ENCODE results near the gene RAB11FIP3.

RAB11FIP3 gene

DNA sequence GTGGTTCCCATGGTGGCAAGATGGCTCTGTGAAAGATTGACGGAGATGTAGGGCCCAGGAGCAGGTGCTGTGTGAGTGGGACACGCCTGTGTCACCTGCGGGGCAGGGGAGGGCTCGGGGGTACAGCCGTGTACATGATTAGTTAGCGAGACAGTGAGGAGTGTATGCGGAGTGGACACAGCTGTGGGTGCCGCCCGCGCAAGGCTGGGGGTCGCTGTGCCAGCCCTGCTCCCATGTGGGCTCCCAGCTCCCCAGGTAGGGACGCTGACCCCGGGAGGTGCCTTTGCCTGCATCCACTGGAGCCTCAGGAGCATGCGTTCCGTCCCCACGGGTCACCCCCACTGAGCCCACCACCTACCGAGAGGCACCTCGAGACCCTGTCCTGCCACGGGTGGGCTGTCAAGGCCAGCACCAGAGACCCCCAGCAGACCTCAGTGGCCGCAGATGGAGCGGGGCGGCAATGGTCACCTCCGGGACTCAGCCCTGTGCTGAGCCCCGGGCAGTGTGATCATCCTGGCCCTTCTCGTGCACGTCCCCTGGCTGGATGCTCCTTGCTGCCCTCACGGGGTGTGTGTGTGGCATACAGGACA is 109.5 kb downstream of the RAB11FIP3 start:
- H3K4me3 ChIP-seq (ENCODE audit: low read length): no peak overlapping the region
- DNase-seq (ENCODE audit: low read depth): no peak
- TF ChIP-seq, protein P1, sequence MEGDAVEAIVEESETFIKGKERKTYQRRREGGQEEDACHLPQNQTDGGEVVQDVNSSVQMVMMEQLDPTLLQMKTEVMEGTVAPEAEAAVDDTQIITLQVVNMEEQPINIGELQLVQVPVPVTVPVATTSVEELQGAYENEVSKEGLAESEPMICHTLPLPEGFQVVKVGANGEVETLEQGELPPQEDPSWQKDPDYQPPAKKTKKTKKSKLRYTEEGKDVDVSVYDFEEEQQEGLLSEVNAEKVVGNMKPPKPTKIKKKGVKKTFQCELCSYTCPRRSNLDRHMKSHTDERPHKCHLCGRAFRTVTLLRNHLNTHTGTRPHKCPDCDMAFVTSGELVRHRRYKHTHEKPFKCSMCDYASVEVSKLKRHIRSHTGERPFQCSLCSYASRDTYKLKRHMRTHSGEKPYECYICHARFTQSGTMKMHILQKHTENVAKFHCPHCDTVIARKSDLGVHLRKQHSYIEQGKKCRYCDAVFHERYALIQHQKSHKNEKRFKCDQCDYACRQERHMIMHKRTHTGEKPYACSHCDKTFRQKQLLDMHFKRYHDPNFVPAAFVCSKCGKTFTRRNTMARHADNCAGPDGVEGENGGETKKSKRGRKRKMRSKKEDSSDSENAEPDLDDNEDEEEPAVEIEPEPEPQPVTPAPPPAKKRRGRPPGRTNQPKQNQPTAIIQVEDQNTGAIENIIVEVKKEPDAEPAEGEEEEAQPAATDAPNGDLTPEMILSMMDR (conservative IDR thresholded peaks at IDR 0.05; ENCODE audit: low read depth, low read length): no peak

DNA sequence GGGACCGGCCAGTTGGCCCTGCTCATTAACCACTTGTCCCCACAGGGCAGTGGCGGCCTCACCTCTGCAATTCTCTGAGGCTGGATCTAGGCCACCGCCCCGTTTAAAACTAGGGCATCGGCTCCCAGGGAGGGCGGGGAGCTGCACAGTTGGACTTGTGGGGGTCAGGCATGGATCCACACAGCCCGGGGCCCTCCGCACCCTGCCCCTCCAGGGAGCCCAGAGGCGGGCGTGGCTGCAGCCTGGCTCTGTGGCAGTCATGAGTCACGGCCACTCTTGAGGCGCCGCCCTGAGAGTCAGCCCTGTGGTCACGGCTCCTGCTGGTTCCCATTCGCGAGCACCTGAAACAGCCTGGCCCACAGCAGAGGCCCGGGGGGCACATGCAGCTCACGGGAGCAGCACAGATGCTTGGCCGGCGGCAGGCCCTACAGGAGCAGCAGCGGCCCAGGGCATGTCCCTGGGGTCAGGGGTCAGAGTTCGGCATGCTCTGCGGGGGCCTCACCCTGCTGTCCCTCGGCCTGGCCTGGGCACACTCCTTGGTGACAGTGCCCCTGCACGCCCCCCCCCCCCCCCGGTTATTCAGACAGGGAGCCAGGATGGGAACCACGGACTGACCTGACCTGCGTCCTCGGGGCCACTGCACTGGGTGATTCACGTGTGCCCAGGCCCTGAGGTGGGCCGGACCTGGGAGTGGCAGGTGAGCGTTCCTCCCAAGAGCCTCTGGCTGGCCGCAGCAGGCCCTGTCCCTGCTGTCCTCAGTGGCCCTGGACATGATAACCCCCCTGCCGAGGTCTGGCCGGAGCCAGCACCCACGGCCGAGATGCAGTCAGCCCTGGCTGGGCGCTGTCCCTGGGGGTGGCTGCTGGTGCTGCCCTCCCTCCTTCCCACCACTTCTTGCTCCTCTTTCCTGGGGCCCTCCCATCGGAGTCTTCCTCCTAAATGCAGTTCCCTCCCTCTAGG is 110.3 kb downstream of the RAB11FIP3 start:
- TF ChIP-seq, protein P1 (conservative IDR thresholded peaks at IDR 0.05; ENCODE audit: low read depth, low read length): no peak
- H3K4me3 ChIP-seq (ENCODE audit: low read length): no peak overlapping the region
- DNase-seq (ENCODE audit: low read depth): no peak

- no peak overlapping the region for H3K4me3 ChIP-seq (ENCODE audit: low read length)
- DNase-seq (ENCODE audit: low read depth): no peak
- TF ChIP-seq, protein P1 (conservative IDR thresholded peaks at IDR 0.05; ENCODE audit: low read depth, low read length): no peak
Observed at GRCh38 chr16:536746-537145, 111.3 kb downstream of the RAB11FIP3 start.

DNA sequence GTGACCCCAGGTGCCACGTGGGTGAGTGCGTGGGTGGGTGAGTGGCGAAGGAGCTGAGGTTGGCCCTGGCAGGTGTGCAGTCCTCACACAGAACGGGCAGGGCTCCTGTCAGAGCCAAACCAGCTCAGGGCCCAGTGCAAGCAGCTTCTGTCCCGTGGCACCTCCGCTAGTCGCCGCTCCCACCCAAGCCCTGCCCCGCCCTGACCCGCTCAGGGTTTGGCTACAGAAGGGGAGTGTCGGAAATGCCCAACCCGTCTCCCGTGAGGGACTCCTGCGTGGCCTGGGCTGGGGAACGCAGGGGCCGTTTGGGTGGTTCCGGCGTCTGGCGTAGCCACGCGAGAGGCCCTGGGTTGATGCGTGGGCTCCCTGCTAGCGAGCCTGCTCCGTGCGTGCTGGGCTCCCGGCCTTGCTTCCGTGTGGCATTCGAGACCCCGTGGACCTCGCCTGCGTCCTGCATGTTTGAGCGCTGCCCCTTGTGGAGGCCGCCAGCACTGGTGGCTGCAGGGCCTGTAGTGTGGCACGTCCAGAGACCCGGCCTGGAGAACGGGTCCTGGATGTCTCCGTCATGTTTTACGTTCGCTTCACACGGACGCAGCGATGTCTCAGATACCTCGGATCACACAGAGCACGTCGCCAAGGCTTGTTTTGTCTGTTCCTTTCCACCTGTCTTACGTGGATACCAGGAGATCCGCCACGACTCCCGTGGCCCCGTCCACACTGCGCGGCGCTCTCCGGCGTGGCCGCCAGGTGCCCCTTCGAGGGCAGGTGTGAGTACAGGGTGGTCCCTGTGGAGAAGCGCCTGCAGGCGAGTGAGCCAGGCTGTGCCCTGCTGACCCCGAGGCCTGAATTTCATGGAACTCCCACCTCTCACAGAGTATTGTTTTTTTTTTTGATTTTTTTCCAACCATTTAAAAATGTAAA is 112.2 kb downstream of the RAB11FIP3 start:
- no peak for DNase-seq (ENCODE audit: low read depth)

DNA sequence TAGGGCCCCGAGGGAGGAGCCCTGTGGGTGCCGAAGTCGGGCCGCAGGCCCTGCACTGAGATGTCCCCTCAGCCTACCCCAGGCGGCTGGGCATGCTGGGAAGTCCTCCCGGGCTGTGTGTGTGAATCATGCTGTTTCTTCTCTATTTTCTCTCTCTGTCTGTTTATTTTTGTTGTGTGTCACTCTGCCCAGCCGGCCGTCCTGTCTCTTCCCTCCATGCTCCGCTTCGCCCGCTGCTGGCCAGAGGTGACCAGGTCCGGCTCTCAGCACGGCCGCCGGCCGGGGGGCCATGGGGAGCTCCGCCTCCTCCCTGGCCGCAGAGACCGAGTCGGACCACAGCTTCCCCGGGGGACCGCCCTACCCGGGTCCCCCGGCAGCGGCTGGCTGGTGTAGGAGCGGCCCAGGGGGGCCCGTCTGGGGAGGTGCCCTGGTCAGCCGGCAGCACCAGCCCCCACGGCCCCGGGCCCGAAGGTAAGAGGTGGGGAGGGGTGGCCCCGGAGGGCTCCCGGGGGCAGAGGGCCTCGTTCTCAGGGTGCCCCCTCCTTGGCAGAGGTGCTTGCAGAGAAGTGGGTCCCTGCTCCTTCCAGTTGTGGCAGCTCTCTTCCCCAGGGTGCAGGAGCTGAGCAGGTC is 114.6 kb downstream of the RAB11FIP3 start:
- no peak overlapping the region for H3K4me3 ChIP-seq (ENCODE audit: low read length)
- TF ChIP-seq, protein P1 (conservative IDR thresholded peaks at IDR 0.05; ENCODE audit: low read depth, low read length): no peak
- no peak for DNase-seq (ENCODE audit: low read depth)

More for the DNA sequence above, 112.2 kb downstream of the RAB11FIP3 start:
- TF ChIP-seq, protein P1 (conservative IDR thresholded peaks at IDR 0.05; ENCODE audit: low read depth, low read length): peak; percentile 17
- no peak overlapping the region for H3K4me3 ChIP-seq (ENCODE audit: low read length)

- DNase-seq (ENCODE audit: low read depth): no peak
- H3K4me3 ChIP-seq (ENCODE audit: low read length): no peak overlapping the region
- TF ChIP-seq, protein P1 (conservative IDR thresholded peaks at IDR 0.05; ENCODE audit: low read depth, low read length): no peak
Observed at GRCh38 chr16:540645-541340, 115.3 kb downstream of the RAB11FIP3 start.
